ENCODE data around the gene WNK2.
A peak's percentile ranks its signal among the peaks of the same experiment; 100 is the strongest.

The WNK2 gene

DNA sequence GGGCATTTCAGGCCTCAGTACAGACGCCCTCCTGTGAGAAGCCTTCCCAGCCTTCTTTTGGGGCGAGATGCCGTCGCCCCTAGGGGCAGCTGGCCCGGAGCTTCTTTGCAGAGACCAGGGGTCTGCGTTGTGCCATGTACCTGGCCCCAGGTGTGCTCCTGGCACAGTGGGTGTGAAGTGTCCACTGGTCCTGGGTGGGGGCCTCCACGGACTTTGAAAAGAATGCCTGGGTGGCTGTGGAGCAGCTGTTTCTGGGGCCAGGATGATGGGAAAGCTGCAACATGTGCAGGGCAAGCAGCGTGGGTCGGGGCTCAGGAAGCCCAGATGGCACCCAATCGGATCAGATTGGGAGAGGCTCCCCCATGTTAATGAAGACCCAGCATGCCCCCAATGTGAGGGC is 47.8 kb downstream of the WNK2 start:
- POLR2A ChIA-PET: no interaction called here
- TF ChIP-seq ZSCAN16 (tag by site-specific recombination; IDR thresholded peaks at IDR 0.05) (no peak), ZXDB (tag by site-specific recombination; IDR thresholded peaks at IDR 0.05) (no peak), MZF1 (tag by site-specific recombination; IDR thresholded peaks at IDR 0.05; ENCODE audit: borderline replicate concordance) (no peak), GLIS1 (tag by site-specific recombination; IDR thresholded peaks at IDR 0.05) (no peak), ZNF37A (tag by site-specific recombination; IDR thresholded peaks at IDR 0.05) (no peak), ZNF132 (tag by site-specific recombination; IDR thresholded peaks at IDR 0.05; ENCODE audit: borderline replicate concordance) (no peak), TRIM28 (IDR thresholded peaks at IDR 0.05; ENCODE audit: borderline replicate concordance, low read length) (no peak), ZNF174 (tag by site-specific recombination; IDR thresholded peaks at IDR 0.05) (no peak)
- TF ChIP-seq, protein P1, sequence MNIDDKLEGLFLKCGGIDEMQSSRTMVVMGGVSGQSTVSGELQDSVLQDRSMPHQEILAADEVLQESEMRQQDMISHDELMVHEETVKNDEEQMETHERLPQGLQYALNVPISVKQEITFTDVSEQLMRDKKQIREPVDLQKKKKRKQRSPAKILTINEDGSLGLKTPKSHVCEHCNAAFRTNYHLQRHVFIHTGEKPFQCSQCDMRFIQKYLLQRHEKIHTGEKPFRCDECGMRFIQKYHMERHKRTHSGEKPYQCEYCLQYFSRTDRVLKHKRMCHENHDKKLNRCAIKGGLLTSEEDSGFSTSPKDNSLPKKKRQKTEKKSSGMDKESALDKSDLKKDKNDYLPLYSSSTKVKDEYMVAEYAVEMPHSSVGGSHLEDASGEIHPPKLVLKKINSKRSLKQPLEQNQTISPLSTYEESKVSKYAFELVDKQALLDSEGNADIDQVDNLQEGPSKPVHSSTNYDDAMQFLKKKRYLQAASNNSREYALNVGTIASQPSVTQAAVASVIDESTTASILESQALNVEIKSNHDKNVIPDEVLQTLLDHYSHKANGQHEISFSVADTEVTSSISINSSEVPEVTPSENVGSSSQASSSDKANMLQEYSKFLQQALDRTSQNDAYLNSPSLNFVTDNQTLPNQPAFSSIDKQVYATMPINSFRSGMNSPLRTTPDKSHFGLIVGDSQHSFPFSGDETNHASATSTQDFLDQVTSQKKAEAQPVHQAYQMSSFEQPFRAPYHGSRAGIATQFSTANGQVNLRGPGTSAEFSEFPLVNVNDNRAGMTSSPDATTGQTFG (tag by site-specific recombination; IDR thresholded peaks at IDR 0.05; ENCODE audit: borderline replicate concordance): no peak
- no peak overlapping the region for H3K4me3 ChIP-seq (ENCODE audit: low read depth, low read length)
- H3K9me3 ChIP-seq (ENCODE audit: control insufficient read depth, insufficient read depth, low read depth, low read length): no peaks in the 10 kb centered on the region
- H3K4me1 ChIP-seq (ENCODE audit: control insufficient read depth, insufficient read depth, low read length): no peaks in the 10 kb centered on the region
- CTCF ChIA-PET: interaction anchor here (0.6 to 0.7 kb wide), 2 partner anchors 27 to 45 kb away, joined by 3 read pairs; no protein-coding TSS in a partner anchor
- no peaks in the 10 kb centered on the region for H3K36me3 ChIP-seq (ENCODE audit: control insufficient read depth in 2 of 2, insufficient read depth in 1 of 2, low read length in 2 of 2)
- no peak overlapping the region for H3K27ac ChIP-seq (ENCODE audit: extremely low read depth, low read depth, low read length)

DNA sequence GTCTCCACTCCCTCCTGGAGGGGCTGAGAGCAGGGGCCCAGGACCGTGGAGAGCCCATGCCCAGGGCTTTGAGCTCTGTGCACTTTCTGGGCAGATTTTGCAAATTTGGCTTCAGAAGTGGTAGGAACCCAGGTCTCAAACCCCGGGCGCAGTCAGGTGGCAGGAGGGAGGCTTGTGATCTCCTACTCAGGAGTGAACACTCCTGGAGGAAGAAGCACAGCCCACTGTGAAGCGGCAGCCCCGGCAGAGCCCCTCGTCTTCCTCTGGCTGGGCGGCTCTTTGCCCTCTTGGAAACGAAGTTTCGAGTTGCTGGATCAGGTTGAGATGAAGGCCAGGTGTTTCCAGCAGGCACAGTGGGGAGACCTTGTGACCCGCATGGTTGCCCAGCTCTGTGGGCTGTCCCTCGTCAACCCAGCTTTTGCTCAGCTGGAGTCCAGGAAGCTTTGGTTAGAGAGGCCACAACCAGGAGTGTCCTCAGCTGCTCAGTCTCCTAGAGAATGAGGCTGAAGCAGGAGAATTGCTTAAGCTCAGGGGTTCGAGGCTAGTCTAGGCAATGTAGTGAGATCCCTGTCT is 48.5 kb downstream of the WNK2 start:
- Histone ChIP-seq H3K4me3 (ENCODE audit: low read depth, low read length) (no peak overlapping the region), H3K27ac (ENCODE audit: extremely low read depth, low read depth, low read length) (no peak overlapping the region), H3K4me1 (ENCODE audit: control insufficient read depth, insufficient read depth, low read length) (no peaks in the 10 kb centered on the region), H3K9me3 (ENCODE audit: control insufficient read depth, insufficient read depth, low read depth, low read length) (no peaks in the 10 kb centered on the region), H3K36me3 (ENCODE audit: control insufficient read depth in 2 of 2, insufficient read depth in 1 of 2, low read length in 2 of 2) (no peaks in the 10 kb centered on the region)
- ChIA-PET CTCF (interaction anchor here (0.6 to 0.7 kb wide), 2 partner anchors 28 to 44 kb away, joined by 3 read pairs; no protein-coding TSS in a partner anchor), POLR2A (no interaction called here)
- TF ChIP-seq ZIC2 (tag by site-specific recombination; IDR thresholded peaks at IDR 0.05): peak; percentile 39; the same call in 1 of the 2 replicates
- TF ChIP-seq GFI1B (tag by site-specific recombination; IDR thresholded peaks at IDR 0.05): no peak
- TF ChIP-seq ZNF274 (IDR thresholded peaks at IDR 0.05; ENCODE audit: low read length): no peak
- TF ChIP-seq ZNF274 (tag by site-specific recombination; IDR thresholded peaks at IDR 0.05; ENCODE audit: borderline replicate concordance): no peak
- TF ChIP-seq ZNF560 (tag by site-specific recombination; IDR thresholded peaks at IDR 0.05; ENCODE audit: borderline replicate concordance): no peak

DNA sequence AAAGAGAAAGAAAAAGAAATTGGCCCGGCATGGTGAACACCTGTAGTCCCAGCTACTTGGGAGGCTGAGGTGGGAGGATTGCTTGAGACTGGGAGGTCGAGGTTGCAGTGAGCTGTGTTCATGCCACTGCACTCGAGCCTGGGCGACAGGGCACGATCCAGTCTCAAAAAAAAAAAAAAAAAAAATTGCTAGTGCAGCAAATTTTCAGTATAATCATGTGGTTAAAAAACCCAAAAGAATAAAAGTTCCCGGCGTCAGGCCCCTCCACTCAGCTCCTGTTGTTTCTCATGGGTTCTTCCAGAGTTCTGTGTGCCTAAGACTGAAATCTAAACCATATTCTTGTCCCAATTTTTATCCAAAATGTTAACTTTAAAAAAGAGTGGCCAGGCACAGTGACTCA is 49.1 kb downstream of the WNK2 start:
- ChIA-PET POLR2A (no interaction called here), CTCF (no interaction called here)
- no peak overlapping the region for H3K4me3 ChIP-seq (ENCODE audit: low read depth, low read length)
- no peak overlapping the region for H3K27ac ChIP-seq (ENCODE audit: extremely low read depth, low read depth, low read length)
- H3K4me1 ChIP-seq (ENCODE audit: control insufficient read depth, insufficient read depth, low read length): no peaks in the 10 kb centered on the region
- no peaks in the 10 kb centered on the region for H3K36me3 ChIP-seq (ENCODE audit: control insufficient read depth in 2 of 2, insufficient read depth in 1 of 2, low read length in 2 of 2)
- no peaks in the 10 kb centered on the region for H3K9me3 ChIP-seq (ENCODE audit: control insufficient read depth, insufficient read depth, low read depth, low read length)
- TF ChIP-seq ZNF501 (tag by site-specific recombination; IDR thresholded peaks at IDR 0.05): no peak
- TF ChIP-seq, protein P2, sequence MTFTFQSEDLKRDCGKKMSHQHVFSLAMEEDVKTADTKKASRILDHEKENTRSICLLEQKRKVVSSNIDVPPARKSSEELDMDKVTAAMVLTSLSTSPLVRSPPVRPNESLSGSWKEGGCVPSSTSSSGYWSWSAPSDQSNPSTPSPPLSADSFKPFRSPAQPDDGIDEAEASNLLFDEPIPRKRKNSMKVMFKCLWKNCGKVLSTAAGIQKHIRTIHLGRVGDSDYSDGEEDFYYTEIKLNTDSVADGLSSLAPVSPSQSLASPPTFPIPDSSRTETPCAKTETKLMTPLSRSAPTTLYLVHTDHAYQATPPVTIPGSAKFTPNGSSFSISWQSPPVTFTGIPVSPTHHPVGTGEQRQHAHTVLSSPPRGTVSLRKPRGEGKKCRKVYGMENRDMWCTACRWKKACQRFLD (tag by site-specific recombination; IDR thresholded peaks at IDR 0.05): no peak
- no peak for TF ChIP-seq ZNF837 (tag by site-specific recombination; IDR thresholded peaks at IDR 0.05)
- TF ChIP-seq ZNF2 (tag by site-specific recombination; IDR thresholded peaks at IDR 0.05): no peak
- TF ChIP-seq, protein P3, sequence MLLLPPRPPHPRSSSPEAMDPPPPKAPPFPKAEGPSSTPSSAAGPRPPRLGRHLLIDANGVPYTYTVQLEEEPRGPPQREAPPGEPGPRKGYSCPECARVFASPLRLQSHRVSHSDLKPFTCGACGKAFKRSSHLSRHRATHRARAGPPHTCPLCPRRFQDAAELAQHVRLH (tag by site-specific recombination; IDR thresholded peaks at IDR 0.05): no peak
- TF ChIP-seq, protein P4, sequence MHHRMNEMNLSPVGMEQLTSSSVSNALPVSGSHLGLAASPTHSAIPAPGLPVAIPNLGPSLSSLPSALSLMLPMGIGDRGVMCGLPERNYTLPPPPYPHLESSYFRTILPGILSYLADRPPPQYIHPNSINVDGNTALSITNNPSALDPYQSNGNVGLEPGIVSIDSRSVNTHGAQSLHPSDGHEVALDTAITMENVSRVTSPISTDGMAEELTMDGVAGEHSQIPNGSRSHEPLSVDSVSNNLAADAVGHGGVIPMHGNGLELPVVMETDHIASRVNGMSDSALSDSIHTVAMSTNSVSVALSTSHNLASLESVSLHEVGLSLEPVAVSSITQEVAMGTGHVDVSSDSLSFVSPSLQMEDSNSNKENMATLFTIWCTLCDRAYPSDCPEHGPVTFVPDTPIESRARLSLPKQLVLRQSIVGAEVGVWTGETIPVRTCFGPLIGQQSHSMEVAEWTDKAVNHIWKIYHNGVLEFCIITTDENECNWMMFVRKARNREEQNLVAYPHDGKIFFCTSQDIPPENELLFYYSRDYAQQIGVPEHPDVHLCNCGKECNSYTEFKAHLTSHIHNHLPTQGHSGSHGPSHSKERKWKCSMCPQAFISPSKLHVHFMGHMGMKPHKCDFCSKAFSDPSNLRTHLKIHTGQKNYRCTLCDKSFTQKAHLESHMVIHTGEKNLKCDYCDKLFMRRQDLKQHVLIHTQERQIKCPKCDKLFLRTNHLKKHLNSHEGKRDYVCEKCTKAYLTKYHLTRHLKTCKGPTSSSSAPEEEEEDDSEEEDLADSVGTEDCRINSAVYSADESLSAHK (tag by site-specific recombination; IDR thresholded peaks at IDR 0.05): no peak
- no peak for TF ChIP-seq ZNF670 (tag by site-specific recombination; IDR thresholded peaks at IDR 0.05; ENCODE audit: low read depth)
- TF ChIP-seq MZF1 (tag by site-specific recombination; IDR thresholded peaks at IDR 0.05; ENCODE audit: borderline replicate concordance): no peak
- TF ChIP-seq ZNF555 (tag by site-specific recombination; conservative IDR thresholded peaks at IDR 0.05): no peak
- TF ChIP-seq ZNF266 (tag by site-specific recombination; IDR thresholded peaks at IDR 0.05; ENCODE audit: low read depth): no peak
- TF ChIP-seq, protein P5, sequence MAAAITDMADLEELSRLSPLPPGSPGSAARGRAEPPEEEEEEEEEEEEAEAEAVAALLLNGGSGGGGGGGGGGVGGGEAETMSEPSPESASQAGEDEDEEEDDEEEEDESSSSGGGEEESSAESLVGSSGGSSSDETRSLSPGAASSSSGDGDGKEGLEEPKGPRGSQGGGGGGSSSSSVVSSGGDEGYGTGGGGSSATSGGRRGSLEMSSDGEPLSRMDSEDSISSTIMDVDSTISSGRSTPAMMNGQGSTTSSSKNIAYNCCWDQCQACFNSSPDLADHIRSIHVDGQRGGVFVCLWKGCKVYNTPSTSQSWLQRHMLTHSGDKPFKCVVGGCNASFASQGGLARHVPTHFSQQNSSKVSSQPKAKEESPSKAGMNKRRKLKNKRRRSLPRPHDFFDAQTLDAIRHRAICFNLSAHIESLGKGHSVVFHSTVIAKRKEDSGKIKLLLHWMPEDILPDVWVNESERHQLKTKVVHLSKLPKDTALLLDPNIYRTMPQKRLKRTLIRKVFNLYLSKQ (tag by site-specific recombination; IDR thresholded peaks at IDR 0.05; ENCODE audit: borderline replicate concordance): no peak
- TF ChIP-seq ZNF112 (tag by site-specific recombination; IDR thresholded peaks at IDR 0.05): no peak

Measured in HEK293 (cell line).